Caco-2 (cell line): ENCODE measurements around the gene COX8C. TPM values are rescaled to one million over a fixed set of nuclear protein-coding genes. Genes with fewer than 3 reads are reported as not detected.
"Not testable (repeated sequence)": the region's sequence is repeated elsewhere in the genome, so short reads cannot be mapped to it uniquely, and the experiment has no call there.

Source experiments
- BruUV-seq: library from RNA; stranded (reverse); fragments of 400-500 nt; replicated peaks from 2 replicates; lab custom pipeline; 2021; lab: Mats Ljungman, UMichigan
- CTCF ChIA-PET: fragments of 300-600 bp; sonication (Branson Sonifier 250); formaldehyde crosslinking; loops from one replicate; lab custom pipeline; 2022; ENCODE audit warnings: antibody characterized with exemption; lab: Charles Lee
- POLR2A ChIA-PET: fragments of 300-600 bp; sonication (Branson Sonifier 250); formaldehyde crosslinking; loops from one replicate; lab custom pipeline; 2022; ENCODE audit warnings: antibody characterized with exemption; lab: Charles Lee
- DNase-seq, 2 experiments: peaks; one replicate each; pipeline versions ENCODE4 v3.0.0 to v3.0.0-alpha.2; 2020 to 2022
- H3K27me3 ChIP-seq: replicated peaks from 2 replicates; pipeline ENCODE4 v1.6.0; 2011; ENCODE audit warnings: low read length; ENCODE audit not compliant: control insufficient read depth, insufficient read depth
- H3K36me3 ChIP-seq: 2 replicates; pipeline ENCODE4 v1.5.1; 2011; ENCODE audit warnings: low read length; ENCODE audit not compliant: control insufficient read depth, insufficient read depth
- H3K4me1 ChIP-seq: fragments of 250-450 bp; sonication (Bioruptor Pico); 2 replicates; pipeline ENCODE4 v1.5.1; 2020; ENCODE audit warnings: mild to moderate bottlenecking
- H3K4me3 ChIP-seq: 2 replicates; pipeline ENCODE4 v1.5.1; 2011; ENCODE audit warnings: low read depth, mild to moderate bottlenecking, control low read depth, low read length
- H3K9me3 ChIP-seq: fragments of 250-450 bp; sonication (Bioruptor Pico); 2 replicates; pipeline ENCODE4 v1.5.1; 2020; ENCODE audit warnings: mild to moderate bottlenecking, moderate library complexity
- H3K27ac Mint-ChIP-seq: one replicate; pipeline ENCODE4 v1.8.0; 2022; ENCODE audit warnings: mixed read lengths; ENCODE audit not compliant: unreplicated experiment
- H3K27me3 Mint-ChIP-seq: one replicate; pipeline ENCODE4 v1.8.0; 2022; ENCODE audit warnings: mixed read lengths; ENCODE audit not compliant: insufficient read depth, unreplicated experiment
- H3K36me3 Mint-ChIP-seq: one replicate; pipeline ENCODE4 v1.8.0; 2022; ENCODE audit warnings: mild to moderate bottlenecking, mixed read lengths; ENCODE audit not compliant: insufficient read depth, unreplicated experiment
- H3K4me1 Mint-ChIP-seq: one replicate; pipeline ENCODE4 v1.8.0; 2022; ENCODE audit warnings: low read depth, mixed read lengths; ENCODE audit not compliant: unreplicated experiment
- H3K4me3 Mint-ChIP-seq: one replicate; pipeline ENCODE4 v1.8.0; 2022; ENCODE audit warnings: mild to moderate bottlenecking, moderate library complexity, mixed read lengths; ENCODE audit not compliant: unreplicated experiment
- H3K9me3 Mint-ChIP-seq: one replicate; pipeline ENCODE4 v1.8.0; 2022; ENCODE audit warnings: mixed read lengths; ENCODE audit not compliant: unreplicated experiment
- intact Hi-C: fragments of 100-400 bp; cut with micrococcal nuclease; formaldehyde crosslinking; loops from one replicate; pipeline ENCODE4 v1.10.0; 2022; ENCODE audit not compliant: unreplicated experiment
- total RNA-seq: library from RNA; stranded (reverse); gene quantifications from 2 replicates; pipeline ENCODE4 v1.2.3, GENCODE V29; 2022
- TF ChIP-seq, protein P1 (sequence below), 2 experiments: fragments of 200-600 bp in 1 of 2; IDR thresholded peaks; 1 replicate in 1 of 2; 2 replicates in 1 of 2; pipeline versions ENCODE4 v1.5.1 to v1.8.0; 2011 to 2022; ENCODE audit warnings: antibody characterized with exemption in 1 of 2, control low read depth in 1 of 2, inconsistent platforms in 1 of 2, low read depth in 1 of 2, low read length in 1 of 2, mild to moderate bottlenecking in 1 of 2, moderate library complexity in 1 of 2; ENCODE audit not compliant: insufficient read depth in 1 of 2, severe bottlenecking in 1 of 2, unreplicated experiment in 1 of 2

COX8C gene
- total RNA-seq, 1 experiment from 2014 or later, result not detected

DNA sequence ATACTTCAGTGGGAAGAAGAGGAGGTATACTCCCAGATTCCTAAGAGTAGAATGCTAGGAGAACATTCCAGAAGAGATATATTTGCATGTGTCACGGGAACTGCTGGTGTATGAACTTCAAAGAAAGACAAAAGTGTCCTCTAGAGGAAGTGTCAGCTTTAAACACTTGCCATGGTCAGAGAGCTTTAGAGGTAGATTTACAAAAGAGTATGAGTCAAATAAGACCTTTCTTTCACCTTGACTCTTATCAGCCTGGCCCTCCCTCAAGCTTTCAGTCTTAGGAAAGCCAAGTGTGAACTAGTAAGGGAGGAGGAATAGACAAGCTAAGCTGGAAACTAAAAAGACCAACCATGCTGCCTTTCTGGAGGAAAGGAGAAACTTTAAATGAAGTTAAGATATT lies 34.7 kb downstream of the COX8C start:
- H3K4me3 Mint-ChIP-seq, result no peak overlapping the region
- POLR2A ChIA-PET, result no interaction called here
- H3K9me3 ChIP-seq, result no peaks in the 10 kb centered on the region
- no peaks in the 10 kb centered on the region for H3K4me1 ChIP-seq
- H3K27ac Mint-ChIP-seq, result no peak overlapping the region
- TF ChIP-seq, protein P1, sequence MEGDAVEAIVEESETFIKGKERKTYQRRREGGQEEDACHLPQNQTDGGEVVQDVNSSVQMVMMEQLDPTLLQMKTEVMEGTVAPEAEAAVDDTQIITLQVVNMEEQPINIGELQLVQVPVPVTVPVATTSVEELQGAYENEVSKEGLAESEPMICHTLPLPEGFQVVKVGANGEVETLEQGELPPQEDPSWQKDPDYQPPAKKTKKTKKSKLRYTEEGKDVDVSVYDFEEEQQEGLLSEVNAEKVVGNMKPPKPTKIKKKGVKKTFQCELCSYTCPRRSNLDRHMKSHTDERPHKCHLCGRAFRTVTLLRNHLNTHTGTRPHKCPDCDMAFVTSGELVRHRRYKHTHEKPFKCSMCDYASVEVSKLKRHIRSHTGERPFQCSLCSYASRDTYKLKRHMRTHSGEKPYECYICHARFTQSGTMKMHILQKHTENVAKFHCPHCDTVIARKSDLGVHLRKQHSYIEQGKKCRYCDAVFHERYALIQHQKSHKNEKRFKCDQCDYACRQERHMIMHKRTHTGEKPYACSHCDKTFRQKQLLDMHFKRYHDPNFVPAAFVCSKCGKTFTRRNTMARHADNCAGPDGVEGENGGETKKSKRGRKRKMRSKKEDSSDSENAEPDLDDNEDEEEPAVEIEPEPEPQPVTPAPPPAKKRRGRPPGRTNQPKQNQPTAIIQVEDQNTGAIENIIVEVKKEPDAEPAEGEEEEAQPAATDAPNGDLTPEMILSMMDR (IDR thresholded peaks at IDR 0.05; ENCODE audit: insufficient read depth in 1 of 2, low read depth in 1 of 2, low read length in 1 of 2, severe bottlenecking in 1 of 2, unreplicated experiment in 1 of 2), result no peak
- no peak for DNase-seq
- intact Hi-C loops, result no loop called here
- H3K4me1 Mint-ChIP-seq, result no peaks in the 10 kb centered on the region
- H3K27me3 ChIP-seq, result no peaks in the 10 kb centered on the region
- no peaks in the 10 kb centered on the region for H3K36me3 Mint-ChIP-seq
- CTCF ChIA-PET, result no interaction called here
- H3K9me3 Mint-ChIP-seq, result no peaks in the 10 kb centered on the region
- peaks cover 21% of the 10 kb centered on the region for H3K27me3 Mint-ChIP-seq
- H3K36me3 ChIP-seq, result no peaks in the 10 kb centered on the region
- no peak overlapping the region for H3K4me3 ChIP-seq
- BruUV-seq, result no TSS peak

DNA sequence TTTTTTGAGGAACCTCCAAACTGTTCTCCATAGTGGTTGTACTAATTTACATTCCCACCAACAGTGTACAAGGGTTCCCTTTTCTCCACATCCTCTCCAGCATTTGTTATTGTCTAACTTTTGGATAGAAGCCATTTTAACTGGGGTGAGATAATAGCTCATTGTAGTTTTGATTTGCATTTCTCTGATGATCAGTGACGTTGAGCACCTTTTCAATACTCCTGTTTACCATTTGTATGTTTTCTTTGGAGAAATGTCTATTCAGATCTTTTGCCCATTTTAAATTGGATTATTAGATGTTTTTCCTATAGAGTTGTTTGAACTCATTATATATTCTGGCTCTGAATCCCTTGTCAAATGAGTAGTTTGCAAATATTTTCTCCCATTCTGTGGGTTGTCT lies 37.3 kb downstream of the COX8C start:
- H3K4me3 Mint-ChIP-seq, H3K27ac Mint-ChIP-seq, CTCF ChIA-PET, H3K4me1 ChIP-seq, H3K27me3 ChIP-seq, POLR2A ChIA-PET, H3K4me1 Mint-ChIP-seq, BruUV-seq, H3K9me3 ChIP-seq, H3K36me3 Mint-ChIP-seq, H3K4me3 ChIP-seq, intact Hi-C loops, DNase-seq, H3K9me3 Mint-ChIP-seq, H3K36me3 ChIP-seq: not testable (repeated sequence)
- peaks cover 28% of the 10 kb centered on the region for H3K27me3 Mint-ChIP-seq

GRCh38 chr14:93395231-93395630 lies 48.2 kb downstream of the COX8C start:
- no peaks in the 10 kb centered on the region for H3K36me3 Mint-ChIP-seq
- Histone ChIP-seq H3K4me1 (no peaks in the 10 kb centered on the region), H3K9me3 (peaks cover 4% of the 10 kb centered on the region; the same call in 1 of the 2 replicates), H3K36me3 (no peaks in the 10 kb centered on the region), H3K4me3 (no peak overlapping the region), H3K27me3 (no peaks in the 10 kb centered on the region)
- ChIA-PET POLR2A (no interaction called here), CTCF (no interaction called here)
- peaks cover 14% of the 10 kb centered on the region for H3K27me3 Mint-ChIP-seq
- TF ChIP-seq, protein P1 (IDR thresholded peaks at IDR 0.05; ENCODE audit: insufficient read depth in 1 of 2, low read depth in 1 of 2, low read length in 1 of 2, severe bottlenecking in 1 of 2, unreplicated experiment in 1 of 2), result no peak
- no peaks in the 10 kb centered on the region for H3K4me1 Mint-ChIP-seq
- no peak for DNase-seq
- H3K9me3 Mint-ChIP-seq, result peaks cover 10% of the 10 kb centered on the region
- no peak overlapping the region for H3K27ac Mint-ChIP-seq
- BruUV-seq, result no TSS peak
- H3K4me3 Mint-ChIP-seq, result no peak overlapping the region
- intact Hi-C loops, result no loop called here

DNA sequence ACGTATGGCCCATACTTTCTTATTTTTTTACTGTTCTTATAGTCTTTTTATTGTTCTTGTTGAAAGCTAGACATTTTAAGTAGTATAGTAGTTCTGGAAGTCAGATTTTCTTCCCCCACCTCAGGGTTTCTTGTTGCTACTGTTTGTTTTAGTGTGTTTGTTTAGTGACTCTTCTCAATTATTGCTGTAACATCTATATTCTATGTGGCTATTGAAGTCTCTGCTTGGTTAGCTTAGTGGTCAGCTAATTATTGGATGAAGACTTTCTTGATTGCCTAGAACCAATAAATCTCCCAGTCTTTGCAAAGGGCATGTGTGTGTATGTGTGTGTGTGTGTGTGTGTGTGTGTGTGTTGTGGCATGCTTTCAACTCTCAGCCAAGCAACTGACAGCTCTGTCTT lies 49.5 kb downstream of the COX8C start:
- Mint-ChIP-seq H3K36me3 (no peaks in the 10 kb centered on the region), H3K4me1 (no peaks in the 10 kb centered on the region), H3K27ac (no peak overlapping the region), H3K9me3 (peaks cover 10% of the 10 kb centered on the region), H3K27me3 (peaks cover 18% of the 10 kb centered on the region), H3K4me3 (no peak overlapping the region)
- Histone ChIP-seq H3K36me3 (no peaks in the 10 kb centered on the region), H3K27me3 (no peaks in the 10 kb centered on the region), H3K9me3 (peaks cover 4% of the 10 kb centered on the region; the same call in 1 of the 2 replicates), H3K4me1 (no peaks in the 10 kb centered on the region), H3K4me3 (no peak overlapping the region)
- intact Hi-C loops, result no loop called here
- DNase-seq, result no peak
- ChIA-PET CTCF (no interaction called here), POLR2A (no interaction called here)
- TF ChIP-seq, protein P1 (IDR thresholded peaks at IDR 0.05; ENCODE audit: insufficient read depth in 1 of 2, low read depth in 1 of 2, low read length in 1 of 2, severe bottlenecking in 1 of 2, unreplicated experiment in 1 of 2), result no peak
- no TSS peak for BruUV-seq
